HG02759 (cell line): ENCODE data around the gene PSD4.
A peak's percentile ranks its signal among the peaks of the same experiment; 100 is the strongest.

Source experiments
- ATAC-seq: cut with Tn5 transposase; IDR thresholded peaks from one replicate; pipeline ENCODE4 v1.9.1; 2021; ENCODE audit warnings: mild to moderate bottlenecking, moderate library complexity; ENCODE audit not compliant: unreplicated experiment

PSD4 gene

DNA sequence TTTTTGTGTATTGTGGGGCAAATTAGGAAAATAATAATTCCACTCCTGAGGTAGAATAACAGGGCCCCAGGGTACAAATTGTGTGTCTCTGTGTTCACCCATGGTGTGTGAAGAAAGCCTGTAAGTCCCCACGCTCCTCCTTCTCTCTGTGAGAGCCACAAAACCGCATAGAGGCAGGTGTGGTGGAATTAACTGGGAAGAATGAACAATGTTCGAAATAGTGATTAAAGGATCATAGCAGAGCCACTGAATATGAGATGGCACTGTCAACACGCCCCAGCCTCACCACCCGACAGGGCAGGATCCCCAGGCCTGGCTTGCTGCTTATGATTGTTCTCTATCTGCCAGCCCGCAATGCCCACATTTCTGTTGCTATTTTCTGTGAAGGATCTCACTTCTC is 32.3 kb upstream of the PSD4 start:
- ATAC-seq = no peak

DNA sequence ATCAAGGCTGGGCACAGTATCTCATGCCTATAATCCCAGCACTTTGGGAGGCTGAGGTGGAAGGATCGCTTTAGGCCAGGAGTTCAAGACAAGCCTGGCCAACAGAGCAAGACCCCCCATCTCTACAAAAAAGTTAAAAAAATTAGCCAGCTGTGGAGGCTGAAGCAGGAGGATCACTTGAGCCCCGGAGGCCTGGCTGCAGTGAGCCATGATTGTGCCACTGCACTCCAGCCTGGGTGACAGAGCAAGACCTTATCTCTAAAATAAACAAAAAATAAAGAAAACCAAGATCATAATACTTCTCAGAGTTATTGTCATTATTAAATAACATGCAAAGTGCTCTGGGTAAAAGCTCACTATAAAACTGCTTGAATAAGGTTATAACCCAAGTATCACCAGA is 31.5 kb upstream of the PSD4 start:
- no peak for ATAC-seq

DNA sequence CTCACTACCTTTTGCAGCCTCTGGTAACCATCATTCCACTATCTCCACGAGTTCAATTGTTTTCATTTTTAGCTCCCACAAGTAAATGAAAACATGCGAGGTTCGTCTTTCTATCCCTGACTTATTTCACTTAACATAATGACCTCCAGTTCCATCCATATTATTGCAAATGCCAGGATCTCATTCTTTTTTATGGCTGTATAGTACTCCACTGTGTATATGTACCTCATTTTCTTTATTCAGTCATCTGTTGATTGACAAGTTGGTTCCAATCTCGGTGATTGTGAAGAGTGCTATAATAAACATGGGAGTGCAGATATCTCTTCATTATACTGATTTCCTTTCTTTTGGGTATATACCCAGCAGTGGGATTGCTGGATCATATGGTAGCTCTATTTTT is 29.5 kb upstream of the PSD4 start:
- ATAC-seq = no peak

DNA sequence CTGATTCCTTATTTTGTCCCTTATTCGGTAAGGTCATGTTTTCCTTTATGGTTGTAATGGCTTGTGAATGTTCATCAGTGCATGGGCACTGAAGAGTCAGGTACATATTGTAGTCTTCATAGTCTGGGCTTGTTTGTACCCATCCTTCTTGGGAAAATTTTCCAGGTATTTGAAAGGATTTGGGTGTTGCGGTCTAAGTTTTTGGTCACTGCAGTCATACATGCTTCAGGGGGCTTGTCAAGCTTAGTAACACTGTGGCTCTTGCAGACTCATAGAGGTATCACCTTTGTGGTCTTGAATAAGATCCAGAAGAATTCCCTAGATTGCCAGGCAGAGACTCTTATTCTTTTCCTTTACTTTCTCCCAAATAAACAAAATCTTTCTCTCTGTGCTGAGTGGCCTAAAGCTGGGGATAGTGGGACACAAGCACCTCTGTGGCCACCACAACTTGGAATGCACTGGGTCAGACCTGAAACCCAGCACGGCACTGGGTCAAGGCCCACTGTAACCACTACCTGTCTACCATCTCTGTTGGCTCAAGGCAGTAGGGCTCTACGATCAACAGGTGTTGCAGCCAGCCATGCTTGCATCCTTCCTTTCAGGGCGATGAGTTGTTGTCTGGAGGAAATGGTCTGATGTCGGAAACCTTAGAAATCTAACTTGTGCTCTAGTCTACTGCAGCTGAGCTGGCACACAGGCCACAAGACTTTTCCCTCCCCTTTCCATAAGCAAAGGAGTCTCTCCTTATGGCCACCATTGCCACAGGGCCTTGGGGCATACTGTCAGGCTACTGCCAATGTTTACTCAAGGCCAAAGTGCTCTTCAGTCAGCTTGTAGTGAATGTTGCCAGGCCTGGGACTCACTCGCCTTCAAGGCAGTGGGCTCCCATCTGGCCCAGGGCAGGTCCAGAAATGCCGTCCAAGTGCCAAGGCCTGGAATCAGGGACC is 24.9 kb upstream of the PSD4 start:
- no peak for ATAC-seq

DNA sequence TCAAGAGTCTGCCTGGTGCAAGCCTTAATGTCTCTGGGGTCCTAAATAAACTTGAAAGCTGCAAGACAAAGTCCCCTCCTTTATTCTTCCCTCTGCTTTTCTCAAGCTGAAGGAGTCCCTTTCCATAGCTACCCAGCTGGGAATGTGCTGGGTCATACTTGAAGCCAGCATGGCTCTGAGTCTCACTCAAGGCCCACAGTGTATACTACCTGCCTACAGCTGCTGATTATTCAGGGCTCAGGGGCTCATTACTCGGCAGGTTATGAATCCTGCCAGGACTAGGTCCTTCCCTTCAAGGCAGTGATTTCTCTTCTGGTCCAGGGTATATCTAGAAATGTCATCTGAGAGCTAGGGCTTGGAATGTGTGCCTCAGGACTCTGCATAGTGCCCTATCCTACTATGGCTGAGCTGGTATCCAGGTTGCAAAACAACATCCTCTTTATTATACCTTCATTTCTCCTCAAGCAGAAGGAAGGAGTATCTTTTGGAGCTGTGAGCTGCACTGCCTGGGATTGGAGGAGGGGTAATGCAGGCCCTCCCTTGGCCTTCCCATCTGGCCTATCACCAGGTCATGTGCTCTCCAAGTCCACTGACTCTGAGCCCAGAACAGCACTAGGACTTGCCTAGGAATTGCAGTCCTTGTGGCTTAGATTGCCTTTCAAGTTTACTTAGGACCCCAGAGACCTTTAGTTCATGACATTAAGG is 24.1 kb upstream of the PSD4 start:
- ATAC-seq = no peak

DNA sequence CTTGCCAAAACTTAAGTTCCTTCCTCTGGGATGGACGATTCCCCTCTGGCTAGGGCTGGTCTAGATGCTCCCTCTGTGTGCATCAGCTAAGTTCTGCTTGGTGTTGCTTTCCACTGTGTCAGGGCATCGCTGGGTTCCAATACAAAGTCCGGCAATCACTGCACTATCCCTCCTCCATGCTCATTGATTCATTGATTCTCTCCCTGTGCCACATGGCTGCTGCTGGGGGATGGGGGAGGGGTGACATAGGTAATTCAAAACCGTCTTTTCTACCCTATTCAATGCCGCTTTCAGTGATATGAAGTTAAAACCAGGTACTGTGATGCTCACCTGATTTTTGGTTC is 23.5 kb upstream of the PSD4 start:
- no peak for ATAC-seq

DNA sequence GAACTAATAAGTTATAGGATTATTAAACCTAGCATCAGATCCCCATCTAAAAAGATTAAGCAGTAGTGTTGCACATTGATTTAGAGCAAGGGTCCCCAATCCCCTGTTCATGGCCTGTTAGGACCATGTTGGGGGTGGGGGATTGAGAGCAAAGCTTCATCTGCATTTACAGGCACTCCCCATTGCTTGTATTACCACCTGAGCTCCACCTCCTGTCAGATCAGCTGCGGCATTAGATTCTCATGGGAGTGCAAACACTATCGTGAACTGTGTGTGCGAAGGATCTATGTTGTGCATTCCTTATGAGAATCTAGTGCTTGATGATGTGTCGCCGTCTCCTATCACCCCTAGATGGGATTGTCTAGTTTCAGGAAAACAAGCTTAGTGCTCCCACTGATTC is 18.4 kb upstream of the PSD4 start:
- no peak for ATAC-seq

DNA sequence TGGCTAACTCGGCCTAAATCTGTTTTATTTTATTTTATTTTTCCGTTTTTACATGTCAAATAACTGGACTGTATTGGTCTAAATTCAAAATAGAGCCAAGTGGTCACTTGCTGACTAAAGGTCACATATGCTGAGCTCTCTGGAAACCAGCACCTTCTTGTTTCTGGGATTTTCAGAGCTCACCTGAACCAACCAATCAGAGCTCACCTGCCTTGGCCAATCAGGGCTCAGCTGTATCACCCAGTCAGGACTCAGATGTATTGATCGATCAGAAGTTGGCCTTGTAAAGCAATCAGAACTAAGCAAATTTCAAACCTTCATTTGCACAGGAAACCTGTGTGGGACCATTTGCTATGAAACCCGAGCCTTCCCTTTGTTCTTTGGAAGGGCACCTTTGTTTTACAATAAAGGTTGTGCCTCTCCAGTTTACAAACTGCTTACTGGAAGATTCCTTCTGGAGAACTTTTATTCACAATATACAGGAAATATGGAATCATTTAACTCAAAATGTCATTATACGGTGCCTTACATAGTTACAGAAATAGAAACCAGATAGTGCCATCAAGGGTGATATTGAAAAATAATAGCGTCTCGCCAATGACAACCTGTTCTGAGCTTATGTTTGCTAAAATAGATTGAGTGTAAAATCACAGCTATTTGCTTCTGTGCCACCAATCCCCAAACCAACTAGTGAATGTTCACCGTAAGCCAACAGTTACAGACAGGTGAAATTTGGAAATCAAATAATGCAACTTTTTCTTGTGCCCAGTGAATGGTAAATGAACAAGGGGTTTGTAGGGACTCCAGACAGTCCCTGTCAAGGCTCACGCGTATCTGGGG is 17.3 kb upstream of the PSD4 start:
- ATAC-seq = no peak

DNA sequence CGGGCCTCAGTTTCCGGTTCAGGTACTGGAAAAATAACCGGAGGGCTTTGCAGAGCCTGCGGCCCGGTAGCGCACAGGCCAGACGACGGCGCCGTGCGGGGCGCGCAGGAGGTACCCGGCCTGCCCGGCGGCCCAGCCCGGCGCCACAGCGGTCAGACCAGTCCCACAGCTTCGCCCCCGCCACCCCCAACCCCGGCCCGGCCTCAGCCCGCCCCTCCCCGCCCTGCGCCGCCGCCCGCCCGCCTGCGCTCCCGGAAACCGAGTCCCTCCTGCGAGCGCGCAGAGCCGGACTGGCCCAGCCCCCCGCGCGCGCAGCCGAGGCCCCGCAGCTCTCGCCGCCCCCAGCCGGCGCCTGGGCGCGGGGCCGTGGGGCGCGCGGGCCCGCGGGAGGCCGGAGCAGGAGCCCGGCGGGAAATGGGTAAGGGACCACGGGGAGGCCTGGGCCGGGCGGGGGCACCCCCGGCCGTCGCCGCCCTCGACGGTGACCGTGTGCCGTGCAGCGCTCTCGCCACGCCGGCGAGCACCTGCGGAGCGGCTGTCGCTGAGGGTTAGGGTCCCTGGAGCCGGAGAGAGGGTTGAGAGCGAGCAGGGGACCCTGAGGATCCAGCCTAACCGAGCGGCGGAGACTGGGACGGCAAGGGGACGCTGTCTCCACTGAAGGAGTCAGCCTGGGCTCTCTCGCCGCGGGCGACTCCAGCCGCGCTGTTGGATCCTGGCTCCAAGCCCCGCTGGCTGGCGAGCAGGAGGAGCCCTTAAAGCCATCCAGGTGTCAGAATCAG is 16.5 kb upstream of the PSD4 start:
- ATAC-seq = peak; percentile 79

DNA sequence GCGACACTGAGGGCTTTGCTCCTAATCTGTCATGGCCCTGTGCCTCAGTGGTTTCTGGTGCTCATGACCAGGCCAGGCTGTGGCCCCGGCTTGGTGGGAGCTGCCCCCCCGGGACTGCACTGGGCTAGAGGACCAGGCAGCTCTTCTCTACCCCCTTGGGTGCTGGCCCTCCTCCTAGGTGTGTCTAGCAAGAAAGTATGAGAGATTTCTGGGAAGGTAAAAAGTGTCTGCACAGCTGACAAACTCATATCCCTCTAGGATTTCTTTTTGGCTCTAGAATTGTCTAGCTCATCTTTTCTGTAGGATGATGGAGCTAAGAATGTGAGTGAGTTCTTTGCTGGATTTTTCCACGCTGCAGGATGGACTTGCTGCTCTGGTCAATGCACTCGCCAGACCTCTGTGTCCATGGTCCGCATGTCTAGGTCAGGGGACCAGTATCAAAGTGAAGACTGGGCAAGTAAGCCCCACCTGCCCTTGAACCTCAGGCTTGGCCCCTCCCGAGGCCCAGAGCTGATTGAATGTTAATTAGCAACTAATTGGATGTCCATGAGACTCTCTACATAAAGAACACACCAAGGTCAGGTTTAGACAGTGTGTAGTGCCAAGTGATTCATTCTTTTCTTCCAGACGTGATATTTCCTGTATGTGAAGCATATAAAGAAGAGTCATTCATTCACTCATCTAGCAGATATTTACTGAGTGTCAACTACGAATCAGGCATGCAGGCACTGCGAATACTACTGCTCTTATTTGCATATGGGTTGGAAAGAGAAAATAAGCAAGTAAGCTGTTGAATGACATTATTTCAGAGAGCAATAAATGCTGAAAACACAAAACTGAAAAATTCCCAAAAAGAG is 15.6 kb upstream of the PSD4 start:
- ATAC-seq = no peak

DNA sequence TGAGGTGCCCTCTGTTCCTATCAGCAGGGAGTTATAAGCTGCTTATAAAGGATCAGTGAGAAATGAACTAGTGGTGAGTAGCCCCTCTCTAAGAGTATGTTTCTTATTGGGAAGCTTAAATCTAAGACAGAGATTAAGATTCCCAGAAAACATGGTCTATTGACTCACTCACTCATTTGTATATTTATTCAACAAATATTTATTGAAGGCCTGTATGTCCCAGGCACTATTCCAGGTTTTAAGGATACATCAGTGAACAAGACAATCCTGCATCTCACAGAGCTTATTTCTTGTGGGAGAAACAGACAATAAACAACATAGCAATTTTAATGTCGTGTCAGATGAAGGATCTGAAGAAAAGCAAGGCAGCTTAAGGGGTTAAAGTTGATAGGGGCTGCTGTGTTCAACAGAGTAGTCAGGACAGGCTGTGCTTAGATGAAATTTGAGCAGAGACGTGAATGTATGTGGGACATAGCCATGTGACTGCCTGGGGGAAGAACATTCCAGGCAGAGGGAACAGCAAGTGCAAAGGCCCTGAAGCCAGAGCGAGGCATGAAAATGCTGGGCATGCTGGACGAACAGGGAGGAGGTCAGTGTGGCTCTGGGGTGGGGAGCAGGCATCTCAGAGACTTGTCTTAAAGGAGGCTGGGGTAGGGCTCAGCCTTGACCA is 14.8 kb upstream of the PSD4 start:
- no peak for ATAC-seq

DNA sequence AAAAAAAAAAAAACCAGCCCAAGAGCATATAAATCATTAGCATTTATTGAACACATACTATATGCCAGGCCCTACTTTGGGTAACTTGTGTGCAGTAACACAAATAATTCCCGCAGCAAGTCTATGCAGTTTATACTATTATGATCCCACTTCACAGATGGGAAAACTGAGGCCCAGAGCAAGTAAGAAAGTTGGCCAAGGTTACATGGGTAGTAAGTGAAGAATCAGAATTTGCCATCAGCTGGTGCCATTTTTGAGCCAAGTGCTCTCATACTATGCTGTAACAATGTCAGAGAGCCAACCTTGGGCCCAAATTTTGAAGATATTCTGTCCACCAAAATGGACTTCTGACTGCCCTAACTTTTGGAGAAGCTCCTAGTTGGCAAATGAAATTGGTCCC is 13.5 kb upstream of the PSD4 start:
- ATAC-seq = no peak

DNA sequence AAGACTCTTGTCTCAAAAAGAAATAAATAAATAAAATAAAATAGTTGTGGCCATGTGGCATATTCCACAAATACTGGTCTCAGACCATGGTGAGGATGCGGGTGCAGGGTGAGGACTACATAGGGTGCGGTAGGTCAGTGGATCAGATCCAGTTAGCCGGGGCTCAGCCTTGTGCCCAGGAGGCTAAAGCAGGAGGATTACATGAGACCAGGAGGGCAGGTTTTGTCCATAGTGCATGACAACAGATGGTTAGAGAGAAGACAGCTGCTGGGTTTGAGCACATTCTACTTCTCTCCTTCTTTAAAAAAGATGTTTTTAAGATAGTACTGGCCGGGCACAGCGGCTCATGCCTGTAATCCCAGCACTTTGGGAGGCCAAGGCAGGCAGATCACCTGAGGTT is 12.8 kb upstream of the PSD4 start:
- ATAC-seq = no peak

DNA sequence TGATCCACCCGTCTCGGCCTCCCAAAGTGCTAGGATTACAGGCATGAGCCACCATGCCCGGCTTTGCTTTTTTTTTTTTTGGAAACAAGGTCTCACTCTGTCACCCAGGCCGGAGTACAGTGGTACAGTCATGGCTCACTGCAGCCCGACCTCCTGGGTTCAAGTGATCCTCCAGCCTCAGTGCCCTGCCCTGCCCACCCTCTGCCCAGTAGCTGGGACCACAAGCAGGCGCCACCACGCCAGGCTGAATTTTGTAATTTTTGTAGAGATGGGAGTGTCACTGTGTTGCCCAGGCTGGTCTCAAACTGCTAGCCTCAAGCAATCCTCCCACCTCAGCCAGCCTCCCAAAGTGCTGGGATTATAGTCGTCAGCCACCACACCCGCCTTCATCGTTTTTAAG is 11.6 kb upstream of the PSD4 start:
- no peak for ATAC-seq

DNA sequence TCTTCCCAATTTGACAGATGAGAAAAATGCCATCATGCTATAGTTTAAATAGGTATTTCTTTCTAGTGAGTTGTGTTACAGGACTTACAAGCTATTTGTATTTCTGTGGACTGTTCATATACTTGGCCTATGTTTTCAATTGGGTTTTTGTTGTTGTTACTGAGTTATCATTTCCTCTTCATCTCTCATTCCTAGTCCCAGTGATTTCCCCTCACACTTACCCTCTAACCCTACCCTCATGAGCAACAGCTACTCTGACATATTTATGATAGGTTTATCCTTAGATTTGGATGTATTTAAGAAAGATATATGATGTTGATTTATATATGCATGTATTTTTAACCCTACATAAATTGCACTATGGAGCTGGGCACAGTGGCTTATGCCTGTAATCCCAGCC is 10.9 kb upstream of the PSD4 start:
- ATAC-seq = no peak

DNA sequence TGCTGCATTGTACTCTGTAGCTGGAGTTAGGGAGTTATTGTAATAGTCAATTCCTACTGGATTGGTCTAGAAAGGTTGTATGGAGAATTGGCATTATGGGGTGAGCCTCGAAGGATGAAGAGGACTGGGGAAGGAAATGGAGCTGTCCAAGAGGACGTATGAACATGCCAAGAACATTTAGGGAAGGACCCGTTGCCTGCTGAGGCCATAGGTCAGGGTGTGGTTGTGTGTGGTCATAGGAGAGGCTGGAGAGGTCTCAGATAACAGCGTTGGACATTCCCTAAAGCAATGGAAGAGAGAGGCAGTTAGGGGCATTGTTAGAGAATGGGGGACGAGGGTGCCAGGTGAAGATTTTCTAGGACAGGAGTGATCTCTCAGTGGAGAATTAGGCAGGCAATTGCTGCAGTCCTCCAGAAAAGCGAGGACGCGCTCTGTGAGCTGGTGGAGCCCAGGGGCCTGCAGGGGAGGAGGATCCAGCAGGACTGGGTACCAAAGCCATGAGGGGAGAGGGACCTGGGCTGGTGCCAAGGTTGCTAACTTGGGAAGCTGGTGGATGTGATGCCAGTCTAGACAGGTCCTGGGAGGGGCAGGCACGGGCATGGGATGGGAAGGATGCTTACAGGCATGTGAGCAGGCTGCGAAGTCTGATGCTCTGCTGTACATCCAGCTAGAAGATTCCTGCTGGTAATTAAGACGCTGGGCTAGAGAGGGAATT is 9.4 kb upstream of the PSD4 start:
- ATAC-seq = no peak

DNA sequence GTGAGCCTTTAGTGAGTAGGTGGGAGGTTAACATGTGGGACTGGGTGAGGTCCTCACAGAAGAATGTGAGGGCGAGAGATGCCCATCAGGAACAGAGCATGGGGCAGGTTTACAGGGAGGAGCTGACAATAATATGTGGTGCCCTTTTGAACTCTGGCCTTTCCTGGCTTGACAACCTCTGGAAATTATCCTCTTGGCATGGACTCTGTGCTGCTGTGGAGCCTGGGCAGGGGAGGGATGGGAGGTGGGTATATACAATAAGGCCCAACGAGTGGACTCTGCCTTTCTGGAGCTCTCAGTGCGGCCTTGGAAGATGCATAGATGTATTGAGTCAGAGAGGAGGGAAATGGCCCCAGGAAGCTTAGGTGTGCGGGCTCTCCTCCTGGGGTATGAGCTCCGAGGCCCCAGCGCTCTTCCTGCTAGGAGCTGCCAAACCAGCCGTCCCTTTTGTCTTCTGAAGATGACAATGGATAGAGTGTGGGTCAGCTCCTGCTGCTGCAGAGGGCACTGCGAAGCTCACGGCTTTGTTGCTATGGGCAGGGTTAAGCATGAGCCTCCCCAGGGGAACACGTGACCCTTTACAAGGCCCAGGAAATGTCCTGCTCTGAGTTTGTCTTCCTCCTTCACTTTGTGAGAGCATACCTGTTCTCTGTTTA is 8.7 kb upstream of the PSD4 start:
- no peak for ATAC-seq

DNA sequence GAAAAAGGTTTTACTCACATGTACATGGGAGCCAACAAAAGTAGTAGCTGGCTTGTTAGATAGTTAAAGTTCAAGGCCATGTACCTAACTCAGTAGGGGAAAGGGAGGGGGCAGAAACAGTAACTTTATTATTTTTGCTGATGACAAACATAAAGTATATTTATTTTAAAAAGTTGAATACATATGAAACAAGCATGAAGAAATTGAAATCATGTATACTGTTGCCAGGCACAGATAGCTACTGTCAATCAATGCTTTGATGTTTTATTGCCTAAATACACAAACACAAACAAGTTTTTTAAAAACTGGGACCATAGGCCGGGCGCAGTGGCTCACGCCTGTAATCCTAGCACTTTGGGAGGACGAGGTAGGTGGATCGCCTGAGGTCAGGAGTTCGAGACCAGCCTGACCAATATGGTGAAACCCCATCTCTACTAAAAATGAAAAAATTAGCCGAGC is 7.6 kb upstream of the PSD4 start:
- no peak for ATAC-seq
